ENCODE results near the gene SCMH1.

SCMH1 gene

DNA sequence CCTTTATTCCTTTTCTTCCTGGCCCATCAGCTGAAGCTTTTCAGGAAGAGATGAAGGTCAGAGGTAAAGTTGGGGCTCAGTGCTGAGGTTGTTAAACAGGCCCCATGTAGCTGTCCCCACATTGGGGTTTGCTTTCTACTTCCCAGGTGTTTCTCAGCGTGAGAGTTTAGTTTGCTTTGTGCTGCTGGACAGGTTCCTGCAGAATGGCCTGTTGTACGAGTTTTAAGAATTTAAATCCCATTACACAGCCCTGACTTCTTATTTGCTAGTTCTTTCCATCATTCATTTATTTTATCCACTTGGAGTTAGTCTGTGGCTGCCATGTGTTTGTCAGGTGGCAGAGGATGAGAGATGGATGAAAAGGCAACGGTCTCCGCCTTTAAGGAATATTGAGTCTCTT is 243.4 kb downstream of the SCMH1 start:
- no peak for DNase-seq (ENCODE audit: low spot score)

DNA sequence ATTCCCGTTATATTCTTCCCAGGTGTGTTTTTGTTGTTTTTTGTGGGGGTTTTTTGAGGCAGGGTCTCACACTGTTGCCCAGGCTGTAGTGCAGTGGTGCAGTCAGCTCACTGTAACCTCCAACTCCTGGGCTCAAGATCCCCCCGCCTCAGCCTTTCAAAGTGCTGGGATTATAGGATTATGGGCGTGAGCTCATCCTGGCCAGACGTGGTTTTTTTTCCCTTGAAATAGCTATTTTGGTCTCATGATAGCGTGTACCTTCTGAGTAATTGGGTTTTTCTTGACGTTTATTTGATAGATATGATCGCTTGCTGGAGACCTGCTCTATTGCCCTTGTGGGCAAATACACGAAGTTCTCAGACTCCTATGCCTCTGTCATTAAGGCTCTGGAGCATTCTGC is 245.0 kb downstream of the SCMH1 start:
- no peak for DNase-seq (ENCODE audit: low spot score)

DNA sequence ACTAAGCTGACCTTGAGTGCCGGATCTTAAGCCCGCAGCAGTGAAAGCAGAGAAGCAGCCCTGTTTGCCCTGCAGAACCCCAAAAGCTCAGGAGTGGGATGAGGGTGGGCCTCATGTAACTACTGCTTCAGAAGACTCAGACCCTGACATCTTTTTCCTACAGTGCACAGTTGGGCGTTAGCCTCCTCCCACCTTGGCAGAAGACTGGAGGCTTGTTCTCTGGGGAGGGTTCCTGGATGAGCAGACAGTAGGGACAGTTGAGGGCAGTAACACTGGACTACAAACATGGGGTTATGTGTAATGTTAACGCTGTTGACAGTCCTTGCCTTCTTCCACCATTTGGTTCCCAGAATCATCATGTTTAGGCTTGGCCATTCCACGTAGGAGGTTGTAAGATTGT is 253.0 kb downstream of the SCMH1 start:
- DNase-seq (ENCODE audit: low spot score): no peak

DNA sequence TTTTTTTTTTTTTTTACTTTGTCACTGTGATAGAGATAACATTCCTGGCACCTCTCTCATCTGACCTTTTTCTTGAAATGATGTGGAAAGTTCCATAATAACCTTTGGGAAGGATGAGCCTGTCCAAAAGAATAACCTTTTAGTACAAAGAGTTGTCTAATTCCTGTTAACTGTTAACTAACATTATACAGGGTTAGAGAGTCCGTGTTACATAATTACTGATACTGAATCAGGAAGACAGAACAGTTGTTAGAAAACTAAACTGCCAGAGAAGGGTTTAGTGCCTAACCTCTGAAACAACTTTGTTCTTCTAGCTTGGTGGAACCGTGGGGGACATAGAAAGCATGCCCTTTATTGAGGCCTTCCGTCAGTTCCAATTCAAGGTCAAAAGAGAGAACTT is 253.8 kb downstream of the SCMH1 start:
- no peak for DNase-seq (ENCODE audit: low spot score)

DNA sequence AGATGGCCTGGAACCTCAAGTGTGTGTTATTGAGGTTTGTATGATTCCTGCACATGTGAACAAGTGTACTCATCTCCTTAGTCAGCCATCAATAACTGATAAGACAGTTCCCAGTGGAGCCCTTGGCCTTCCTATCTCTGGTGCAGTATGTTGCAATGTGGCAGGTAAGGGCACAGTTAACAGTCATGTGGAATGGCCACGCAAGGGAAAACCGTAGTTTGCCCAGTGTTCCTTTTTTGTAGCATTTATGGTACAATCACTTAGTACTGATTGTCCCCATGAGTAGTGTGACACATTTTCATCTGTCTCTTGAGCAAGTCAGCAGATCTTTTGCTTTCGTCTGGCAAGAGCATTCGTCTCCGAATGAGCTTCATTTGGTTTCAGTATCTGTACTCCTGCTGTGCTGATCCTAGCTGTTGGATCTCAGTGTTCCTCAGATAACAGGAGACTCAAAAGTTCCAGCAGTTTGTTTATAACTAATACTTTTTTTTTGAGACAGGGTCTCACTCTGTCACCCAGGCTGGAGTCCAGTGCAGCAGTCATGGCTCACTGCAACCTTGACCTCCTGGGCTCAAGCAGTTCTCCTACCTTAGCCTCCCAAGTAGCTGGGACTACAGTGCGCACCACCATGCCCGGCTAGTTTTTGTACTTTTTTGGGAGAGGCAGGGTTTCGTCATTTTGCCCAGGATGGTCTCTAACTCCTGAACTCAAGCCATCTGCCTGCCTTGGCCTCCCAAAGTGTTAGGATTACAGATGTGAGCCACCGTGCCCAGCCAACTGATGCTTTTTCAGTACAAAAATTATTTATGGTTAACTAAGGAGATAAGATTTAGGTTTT is 254.4 kb downstream of the SCMH1 start:
- no peak for DNase-seq (ENCODE audit: low spot score)

DNA sequence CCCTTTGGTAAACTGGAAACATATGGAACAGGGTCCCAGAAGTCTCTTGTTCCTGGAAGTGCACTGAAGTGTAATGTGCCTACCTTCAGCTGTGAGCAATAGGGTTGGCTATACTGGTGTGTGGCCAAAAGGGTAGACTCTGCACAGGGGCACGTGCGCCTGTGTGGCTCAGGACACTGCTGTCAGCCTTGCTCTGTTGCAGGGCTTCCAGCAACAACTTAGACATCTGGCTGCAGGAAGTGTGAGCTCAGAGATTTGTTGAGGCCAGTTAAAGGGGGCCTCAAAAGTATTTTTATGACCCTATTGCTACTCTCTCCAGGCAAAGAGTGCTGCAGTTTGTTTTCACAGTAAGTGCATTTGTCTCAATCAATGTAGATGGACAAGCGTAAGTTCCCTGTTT is 255.2 kb downstream of the SCMH1 start:
- DNase-seq (ENCODE audit: low spot score): no peak

DNA sequence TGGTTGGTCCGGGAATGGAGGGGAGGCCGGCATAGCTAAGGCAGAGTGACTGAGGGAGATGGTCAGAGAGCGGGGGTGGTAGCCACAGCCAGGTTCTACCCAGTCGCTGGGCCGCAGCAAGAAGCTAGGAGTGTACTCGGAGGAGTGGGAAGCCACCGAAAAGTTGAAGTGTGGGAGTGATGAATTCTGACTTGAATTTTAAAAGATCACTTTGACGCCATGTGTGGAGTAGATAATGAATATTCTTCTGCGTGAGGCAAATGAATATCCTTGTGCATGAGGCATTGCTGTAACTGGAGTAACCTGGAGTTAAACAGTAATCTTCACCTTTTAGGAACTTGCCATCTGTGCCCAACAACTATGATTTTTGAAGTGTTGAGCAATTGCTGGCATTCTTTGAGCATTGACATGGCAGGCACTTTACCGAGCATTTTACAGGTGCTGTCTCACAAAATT is 255.8 kb downstream of the SCMH1 start:
- no peak for DNase-seq (ENCODE audit: low spot score)

DNA sequence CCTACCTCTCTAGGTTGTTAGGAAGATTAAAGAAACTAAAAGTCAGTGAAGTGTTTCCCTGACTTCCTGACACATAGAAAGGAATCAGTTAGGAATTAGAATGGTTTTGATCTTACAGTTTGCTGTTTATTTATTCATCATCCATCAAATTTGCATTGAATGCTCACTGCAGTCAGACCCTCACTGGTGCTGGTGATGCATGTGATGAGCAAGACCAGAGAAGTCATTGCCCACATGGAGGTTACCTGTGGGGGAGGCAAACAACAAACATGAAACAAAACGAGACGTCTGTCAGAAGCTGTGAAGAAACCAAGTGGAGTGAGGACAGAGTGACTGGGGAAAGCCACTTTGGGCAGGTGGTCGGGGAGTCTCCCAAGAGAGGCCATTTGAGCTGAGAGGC is 256.2 kb downstream of the SCMH1 start:
- no peak for DNase-seq (ENCODE audit: low spot score)

DNA sequence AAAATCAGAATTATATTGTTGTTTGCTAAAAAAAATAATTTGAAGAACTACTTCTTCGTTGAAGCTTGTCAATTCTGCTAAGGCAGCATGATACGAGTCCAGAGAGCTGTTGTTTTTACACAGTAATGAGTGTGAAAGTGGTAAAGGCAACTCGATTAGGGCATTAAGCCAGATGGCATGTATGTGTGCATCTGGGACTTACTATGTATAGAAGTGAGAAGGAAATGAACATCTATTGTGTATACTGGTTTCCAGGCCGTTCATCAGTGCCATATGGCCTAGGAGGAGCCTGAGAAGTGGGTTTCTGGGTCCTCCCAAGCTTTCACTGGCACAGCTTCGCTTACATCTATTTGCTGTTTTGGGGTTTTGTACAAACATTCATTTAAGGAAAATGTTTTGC is 256.9 kb downstream of the SCMH1 start:
- no peak for DNase-seq (ENCODE audit: low spot score)

DNA sequence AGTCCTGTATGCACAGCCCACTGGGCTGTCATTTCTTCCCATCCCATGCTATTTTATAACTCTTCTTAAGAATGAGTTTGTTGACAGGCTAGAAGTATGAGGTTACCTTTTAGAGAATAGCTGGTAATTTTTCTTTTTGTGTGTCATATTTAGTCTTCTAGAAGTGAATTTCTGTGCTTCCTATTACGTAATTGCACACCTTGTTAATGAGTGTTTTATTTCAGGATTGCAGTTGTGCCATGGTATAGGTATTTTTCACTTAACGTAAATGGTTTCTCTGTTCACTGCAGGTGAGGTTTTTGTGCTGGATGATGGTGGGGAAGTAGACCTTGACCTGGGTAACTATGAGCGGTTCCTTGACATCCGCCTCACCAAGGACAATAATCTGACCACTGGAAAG is 257.6 kb downstream of the SCMH1 start:
- no peak for DNase-seq (ENCODE audit: low spot score)

DNA sequence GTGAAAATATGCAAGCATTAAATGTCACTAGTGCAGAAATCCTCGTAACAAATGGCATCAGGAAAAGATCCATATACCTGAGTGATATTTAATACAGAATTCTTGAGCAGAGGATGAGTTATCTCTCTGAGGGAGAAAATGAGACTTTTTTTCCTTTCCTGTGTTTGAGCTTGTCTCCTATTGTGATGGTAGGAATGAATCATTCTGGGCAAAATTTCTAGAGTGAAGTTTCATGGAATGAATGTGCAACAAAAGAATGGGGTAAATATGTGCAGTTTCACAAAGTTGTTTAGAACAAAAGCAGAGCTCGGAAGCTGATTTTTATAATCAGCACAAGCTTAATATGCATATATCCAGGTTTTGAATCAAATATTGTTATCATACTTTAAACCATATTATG is 258.0 kb downstream of the SCMH1 start:
- DNase-seq (ENCODE audit: low spot score): no peak

DNA sequence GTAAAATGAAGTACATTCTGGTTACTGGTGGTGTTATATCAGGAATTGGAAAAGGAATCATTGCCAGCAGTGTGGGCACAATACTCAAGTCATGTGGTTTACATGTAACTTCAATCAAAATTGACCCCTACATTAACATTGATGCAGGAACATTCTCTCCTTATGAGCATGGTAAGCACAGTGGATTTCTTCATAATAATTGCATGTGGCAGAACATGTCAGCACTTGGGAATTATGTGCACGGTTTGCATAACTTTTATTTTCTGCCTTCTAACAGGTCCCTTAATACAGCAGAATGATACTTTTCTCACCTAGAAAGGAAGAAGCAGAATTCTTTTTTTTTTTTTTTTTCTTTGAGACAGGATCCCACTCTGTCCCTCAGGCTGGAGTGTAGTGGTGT is 258.8 kb downstream of the SCMH1 start:
- no peak for DNase-seq (ENCODE audit: low spot score)

DNA sequence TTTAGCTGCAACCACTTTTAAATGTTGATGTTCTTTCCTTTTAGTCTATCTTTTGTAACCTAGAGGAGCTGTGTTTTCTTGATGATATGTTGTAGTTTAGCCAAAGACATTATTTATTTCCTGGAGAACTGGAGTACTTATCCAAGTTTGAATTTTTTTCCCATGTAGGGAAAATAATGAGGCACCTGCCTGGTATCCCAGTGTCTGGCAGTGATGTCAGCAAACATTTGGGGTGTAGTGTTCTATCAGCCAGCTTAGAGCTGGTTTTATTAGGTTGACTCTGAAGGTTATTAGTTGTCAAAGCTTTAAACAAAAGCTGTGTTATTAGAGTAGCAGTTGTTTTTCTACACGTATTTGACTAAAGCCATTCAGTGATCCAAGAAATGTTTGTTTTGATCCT is 259.4 kb downstream of the SCMH1 start:
- no peak for DNase-seq (ENCODE audit: low spot score)

DNA sequence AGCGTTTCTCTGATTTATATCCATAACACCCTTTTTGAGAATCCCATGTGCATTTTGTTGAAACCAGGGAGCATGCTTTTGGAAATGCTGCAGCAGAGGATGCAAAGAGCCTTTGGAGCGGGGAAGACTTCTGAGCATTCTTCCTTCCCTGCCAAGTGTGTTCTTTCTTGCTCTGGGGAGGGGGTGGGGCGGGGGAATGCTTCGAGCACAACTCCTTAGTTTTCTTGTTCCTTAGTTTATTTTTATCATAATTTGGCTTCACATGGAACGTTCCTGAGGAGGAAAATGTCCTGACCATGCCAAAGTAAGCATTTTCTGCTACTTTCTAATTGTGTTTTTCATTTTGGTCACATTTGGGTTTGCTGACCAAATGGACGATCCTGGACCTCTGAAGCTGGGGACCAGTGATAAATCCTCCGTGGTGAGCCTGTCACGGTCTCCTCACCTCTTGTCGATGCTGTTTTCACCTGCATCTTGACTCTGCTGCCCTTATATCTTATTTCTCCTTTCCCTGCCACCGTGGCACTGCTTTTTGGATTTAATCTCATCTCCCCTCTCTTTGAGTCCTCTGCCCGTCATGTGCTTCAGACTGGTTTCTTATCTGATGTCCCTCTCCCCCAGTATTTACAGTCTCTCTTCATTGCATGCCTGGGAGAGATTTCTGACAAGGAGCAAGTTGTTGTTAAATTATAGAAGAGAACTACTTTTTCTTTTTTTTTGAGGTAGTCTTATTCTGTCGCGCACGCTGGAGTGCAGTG is 260.2 kb downstream of the SCMH1 start:
- no peak for DNase-seq (ENCODE audit: low spot score)

DNA sequence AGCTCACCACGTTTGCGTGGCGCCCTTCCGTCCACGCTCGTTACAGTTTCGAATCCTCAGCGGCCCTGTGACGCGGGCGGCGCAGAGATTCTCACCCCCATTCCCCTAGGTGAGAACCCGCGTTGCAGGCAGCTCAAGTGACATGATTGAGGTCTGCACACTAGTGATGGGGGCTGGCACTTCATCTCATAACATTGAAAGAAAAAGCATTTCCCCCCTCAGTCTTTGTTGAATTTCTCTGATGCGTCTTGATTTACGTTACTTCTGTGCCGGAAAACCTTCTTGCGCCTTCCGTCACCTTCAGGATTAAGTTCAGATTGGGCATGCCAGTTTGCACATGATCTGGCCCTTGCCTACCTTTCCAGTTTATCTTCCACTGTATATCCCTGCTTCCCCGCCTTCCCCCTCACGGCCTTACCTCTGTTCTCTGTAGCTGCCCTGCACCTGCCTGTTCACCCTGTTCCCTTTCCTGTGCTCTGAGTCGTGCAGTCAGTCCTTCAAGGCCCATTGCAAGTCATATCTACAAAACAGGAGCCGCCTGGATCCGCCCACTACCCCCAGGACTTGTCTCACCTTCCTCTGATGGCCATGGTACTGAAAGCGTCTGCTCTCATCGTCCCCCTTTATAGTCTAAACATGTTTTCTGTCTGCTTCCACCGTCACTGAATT is 261.5 kb downstream of the SCMH1 start:
- peak; percentile 20 for DNase-seq (ENCODE audit: low spot score)

DNA sequence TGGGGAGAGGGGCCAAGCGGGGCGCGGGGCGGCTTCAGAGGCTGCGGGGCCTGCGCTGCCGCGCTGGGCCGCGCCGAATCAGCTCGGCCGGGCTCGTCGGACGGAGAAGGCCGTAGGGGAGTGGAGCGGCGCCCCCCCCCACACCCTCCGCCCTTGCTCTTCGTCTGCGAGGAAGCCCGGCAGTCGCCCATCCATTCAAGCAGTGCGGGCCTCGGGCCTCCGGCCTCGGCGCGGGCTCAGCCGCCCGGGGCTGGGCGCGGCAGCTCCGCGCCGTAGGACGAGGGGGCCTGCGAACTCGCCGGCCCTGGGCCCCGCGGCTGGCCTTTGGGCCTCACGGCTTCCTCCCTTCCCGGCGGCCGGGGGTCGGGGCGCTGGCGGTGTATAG is 262.0 kb downstream of the SCMH1 start:
- no peak for DNase-seq (ENCODE audit: low spot score)

DNA sequence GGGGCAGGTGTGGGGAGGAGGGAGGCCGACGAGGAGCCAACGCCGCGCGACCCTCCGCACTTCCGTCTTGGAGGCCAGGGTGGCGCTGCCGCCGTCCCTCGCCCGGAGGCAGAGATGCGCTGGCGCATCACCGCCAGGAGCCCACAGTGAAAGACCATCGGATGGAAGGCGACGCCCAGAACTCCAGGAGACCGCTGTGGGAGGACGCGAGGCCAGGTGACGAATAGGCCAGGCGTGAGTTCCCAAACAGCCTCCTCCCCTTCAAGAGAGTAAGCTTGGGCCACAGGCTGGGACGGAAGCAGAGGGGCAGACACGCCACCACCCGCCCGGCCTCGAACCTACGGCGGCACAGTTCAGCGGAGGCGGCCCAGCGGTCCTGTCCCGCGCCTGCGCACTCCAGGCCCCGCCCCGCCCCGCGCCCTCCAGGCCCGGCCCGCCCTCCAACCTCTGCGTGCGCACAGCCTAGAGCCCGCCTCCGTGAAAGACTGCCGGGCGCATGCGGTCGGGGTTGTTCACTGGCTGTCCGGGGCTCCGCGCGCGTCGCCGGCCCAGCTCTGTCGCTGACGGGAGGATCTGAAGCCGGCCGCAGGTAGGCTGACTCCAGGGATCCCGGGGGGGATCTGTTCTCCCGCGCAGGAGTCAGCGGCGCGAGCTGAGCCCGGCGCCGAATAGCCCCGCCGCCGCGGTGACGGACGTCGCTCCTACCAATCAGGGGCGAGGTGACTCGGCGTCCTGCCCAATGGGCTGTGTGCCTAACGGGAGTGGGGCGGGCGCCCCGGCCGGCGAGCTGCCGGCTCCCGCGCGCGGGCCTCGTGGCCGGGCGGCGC is 262.7 kb downstream of the SCMH1 start, which contains the start of gene CTPS1:
CTPS1 (plus strand) TSS at position 456 of the 827 bp plus-strand sequence. CDS start 3,595 bp downstream, outside the sequence.
- DNase-seq (ENCODE audit: low spot score): peak; percentile 95

DNA sequence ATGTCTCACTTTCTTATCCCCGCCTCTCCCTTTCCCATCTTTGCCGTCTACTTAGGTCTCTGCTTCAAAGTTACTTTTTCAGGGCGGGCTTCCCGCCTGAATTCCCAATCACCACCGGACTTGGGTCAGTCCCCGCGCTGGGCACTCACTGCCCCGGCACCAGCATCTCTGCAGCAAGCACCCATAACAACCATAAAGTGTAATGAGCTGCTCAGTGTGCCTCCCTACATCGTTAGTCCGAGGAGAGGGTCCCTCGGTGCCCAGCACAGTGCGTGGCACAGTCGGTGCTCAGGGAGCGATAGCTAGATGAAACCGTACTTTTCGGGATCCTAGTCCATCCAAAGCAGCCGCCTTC is 263.2 kb downstream of the SCMH1 start:
- DNase-seq (ENCODE audit: low spot score): no peak

DNA sequence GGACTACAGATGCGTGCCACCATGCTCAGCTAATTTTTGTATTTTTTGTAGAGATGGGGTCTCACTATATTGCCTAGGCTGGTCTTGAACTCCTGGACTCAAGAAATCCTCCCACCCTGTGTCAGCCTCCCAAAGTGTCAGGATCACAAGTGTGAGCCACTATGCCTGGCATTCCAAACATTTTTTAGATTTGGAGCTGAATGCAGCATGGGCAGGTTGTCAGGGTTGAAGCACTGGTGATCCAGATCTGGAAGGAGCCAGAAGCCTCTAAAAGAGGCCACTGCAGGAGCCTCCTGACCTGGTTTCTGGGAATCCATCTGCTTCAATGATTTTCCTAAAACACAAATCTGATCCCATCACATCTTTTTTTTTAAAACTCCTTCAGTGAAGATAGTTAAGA is 264.4 kb downstream of the SCMH1 start:
- no peak for DNase-seq (ENCODE audit: low spot score)
